Measurements from ENCODE around the gene FBXL16.

GRCh38 chr16:648781-649589 is 56.6 kb downstream of the FBXL16 start, which contains the start of gene WDR90:
- TF ChIP-seq CTCF (IDR thresholded peaks at IDR 0.05; ENCODE audit: insufficient read depth, low read length) (no peak), REST (IDR thresholded peaks at IDR 0.05; ENCODE audit: insufficient replicate concordance, low read depth) (peak; percentile 8), GABPA (IDR thresholded peaks at IDR 0.05; ENCODE audit: low read depth) (peak; percentile 77), POLR2AphosphoS5 (IDR thresholded peaks at IDR 0.05; ENCODE audit: low read depth) (peak; percentile 45; the same call in 1 of the 2 replicates), SPI1 (IDR thresholded peaks at IDR 0.05; ENCODE audit: borderline replicate concordance, low read depth) (peak; percentile 72; the same call in 1 of the 2 replicates)

All from HL-60 (cell line).